ENCODE results near the gene PRDM16.

The PRDM16 gene

DNA sequence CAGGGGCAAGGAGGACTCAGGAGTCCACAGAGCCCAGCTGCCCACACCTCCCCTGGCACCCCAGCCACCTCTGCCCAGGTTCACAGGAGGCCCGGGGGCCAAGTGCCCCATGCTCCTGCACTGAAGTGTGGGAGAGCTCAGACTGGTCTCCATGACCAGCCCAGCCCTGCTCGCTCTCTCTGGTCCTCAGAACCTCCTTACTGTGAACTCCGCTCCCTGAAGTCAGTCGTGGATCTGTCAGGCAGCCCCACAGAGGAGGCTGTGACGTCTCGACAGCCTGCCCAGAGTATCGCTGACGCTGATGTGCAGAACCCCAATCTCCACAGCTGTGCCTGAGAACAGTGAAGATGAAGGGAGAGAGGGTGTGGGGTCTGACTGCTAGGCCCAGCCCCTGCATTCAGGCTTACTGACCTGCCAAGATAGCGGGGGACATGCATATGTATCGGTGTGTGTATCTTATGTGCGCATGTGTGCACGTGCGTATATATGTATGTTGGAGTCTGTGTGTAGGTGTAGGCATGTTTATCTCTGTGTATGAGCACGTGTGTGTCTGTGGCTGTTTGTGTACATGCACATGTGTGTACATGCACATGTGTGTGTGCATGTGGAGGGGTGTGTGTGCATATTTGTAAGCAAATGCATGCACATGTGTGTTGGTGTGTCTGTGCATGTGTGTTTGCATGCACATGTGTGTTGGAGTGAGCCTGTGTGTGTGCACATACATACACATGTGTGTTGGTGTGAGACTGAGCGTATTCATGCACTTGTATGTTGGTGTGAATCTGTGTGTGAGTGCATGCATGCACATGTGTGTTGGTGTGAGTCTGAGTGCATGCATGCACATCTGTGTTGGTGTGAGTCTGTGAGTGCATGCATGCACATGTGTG is 267.0 kb downstream of the PRDM16 start:
- no peak for TF ChIP-seq CTCF (conservative IDR thresholded peaks at IDR 0.05; ENCODE audit: low read depth, low read length)
- no peak overlapping the region for H3K4me3 ChIP-seq (ENCODE audit: low read depth, low read length)
- no peak for DNase-seq (ENCODE audit: low read depth)

GRCh38 chr1:3336641-3337630 is 267.9 kb downstream of the PRDM16 start:
- no peak for DNase-seq (ENCODE audit: low read depth)
- TF ChIP-seq CTCF (conservative IDR thresholded peaks at IDR 0.05; ENCODE audit: low read depth, low read length), result no peak

DNA sequence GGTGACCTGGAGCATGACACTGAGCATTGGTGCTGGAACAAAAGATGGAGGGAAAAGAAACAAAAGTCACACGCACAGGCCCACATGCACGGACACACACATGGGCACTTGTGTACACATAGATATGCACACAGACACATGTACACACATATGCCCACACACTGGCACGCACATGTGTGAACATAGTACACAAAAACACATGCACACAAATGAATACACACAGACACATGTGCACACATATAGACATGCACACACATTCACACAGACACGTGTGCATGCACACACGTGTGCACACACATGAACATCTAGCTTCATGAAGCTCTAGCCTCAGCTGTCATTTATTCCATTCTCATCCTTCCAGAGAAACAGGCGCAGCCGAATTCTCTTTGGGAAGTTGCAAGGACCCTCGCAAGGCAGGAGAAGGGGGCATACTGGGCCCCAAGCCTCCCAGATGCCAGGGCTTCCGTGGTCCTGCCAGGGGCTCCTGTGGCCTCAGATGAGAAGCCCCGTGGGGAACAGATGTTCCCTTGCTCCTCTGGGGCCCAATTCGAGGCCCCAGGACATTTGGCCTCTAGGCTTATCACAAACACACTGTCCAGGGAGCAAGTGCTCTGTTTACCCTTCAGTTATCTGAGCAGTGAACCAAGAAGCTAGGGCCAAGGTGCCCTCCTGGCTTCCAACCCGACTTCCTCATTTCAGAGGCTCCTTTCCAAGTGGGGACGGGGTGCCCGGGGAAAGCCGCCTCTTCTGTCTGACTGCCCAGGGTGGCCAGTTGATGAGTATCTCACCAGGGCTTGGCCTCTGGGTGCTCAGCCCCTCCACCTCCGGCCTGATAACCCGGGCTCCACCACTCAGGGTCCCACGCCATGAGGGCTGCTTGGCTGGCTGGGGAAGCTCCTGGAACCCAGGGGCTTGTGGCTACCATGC is 269.1 kb downstream of the PRDM16 start:
- no peak for DNase-seq (ENCODE audit: low read depth)
- no peak overlapping the region for H3K4me3 ChIP-seq (ENCODE audit: low read depth, low read length)
- TF ChIP-seq CTCF (conservative IDR thresholded peaks at IDR 0.05; ENCODE audit: low read depth, low read length), result no peak

More at GRCh38 chr1:3336641-3337630, 267.9 kb downstream of the PRDM16 start:
- H3K4me3 ChIP-seq (ENCODE audit: low read depth, low read length), result no peak overlapping the region

GRCh38 chr1:3338725-3339070 is 269.7 kb downstream of the PRDM16 start:
- DNase-seq (ENCODE audit: low read depth), result no peak
- TF ChIP-seq CTCF (conservative IDR thresholded peaks at IDR 0.05; ENCODE audit: low read depth, low read length), result no peak
- no peak overlapping the region for H3K4me3 ChIP-seq (ENCODE audit: low read depth, low read length)

DNA sequence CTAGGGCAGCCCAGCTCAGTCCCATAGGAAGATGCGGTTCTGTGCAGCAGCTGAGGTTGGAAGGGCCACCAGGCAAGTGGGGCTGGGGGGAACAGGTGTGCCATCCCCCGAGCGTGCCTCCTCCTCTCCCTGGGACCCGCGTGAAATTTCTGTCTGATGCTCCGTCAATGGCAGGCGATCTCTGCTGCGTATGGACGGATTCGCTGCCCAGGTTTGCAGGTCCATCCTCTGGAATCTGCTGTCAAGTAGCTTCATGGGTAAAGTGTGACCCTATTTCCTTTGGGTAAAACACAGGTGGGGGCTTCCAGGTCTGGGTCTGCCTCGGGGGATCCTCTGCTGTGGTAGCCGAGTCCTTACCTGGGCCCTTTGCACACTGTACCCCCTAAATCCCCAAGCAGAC is 270.9 kb downstream of the PRDM16 start:
- DNase-seq (ENCODE audit: low read depth), result no peak
- H3K4me3 ChIP-seq (ENCODE audit: low read depth, low read length), result no peak overlapping the region
- TF ChIP-seq CTCF (conservative IDR thresholded peaks at IDR 0.05; ENCODE audit: low read depth, low read length), result no peak

DNA sequence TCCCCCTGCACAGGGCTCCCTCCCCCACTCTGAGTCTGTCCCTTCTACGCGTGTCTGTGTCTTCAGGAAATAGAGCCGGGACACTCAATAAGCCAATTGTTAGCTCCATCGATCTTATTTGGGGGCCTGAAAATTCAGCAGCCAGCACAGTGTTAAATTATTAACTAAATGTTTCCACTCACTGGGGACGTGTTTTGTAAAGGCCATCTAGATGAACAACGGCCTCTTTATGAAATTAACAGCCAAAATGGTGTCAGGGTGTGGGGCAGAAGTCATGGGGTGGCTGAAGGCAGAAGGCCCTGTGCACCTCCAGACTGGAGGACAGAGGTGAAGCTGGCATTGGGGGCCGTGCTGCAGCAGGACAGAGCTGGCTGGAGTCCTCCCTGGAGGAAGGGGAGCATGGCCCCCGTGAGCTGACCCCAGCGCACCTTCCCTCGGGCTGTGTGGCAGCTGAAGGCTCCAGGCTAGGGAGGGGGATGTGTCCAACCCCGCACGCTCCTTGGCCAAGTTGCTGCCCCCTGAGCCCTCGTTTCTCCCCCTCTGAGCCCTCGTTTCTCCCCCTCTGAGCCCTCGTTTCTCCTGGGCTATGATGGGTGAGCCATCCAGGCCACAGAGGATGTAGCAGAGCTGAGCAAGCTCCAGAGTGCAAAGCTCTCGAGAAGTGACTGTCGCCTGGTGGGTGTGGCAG is 271.7 kb downstream of the PRDM16 start:
- no peak for DNase-seq (ENCODE audit: low read depth)
- no peak for TF ChIP-seq CTCF (conservative IDR thresholded peaks at IDR 0.05; ENCODE audit: low read depth, low read length)
- H3K4me3 ChIP-seq (ENCODE audit: low read depth, low read length), result no peak overlapping the region

Data from choroid plexus epithelial cell (primary cell).